HG02763 (cell line): ENCODE data around the gene SPARCL1.
"Not testable (repeated sequence)": the region's sequence is repeated elsewhere in the genome, so short reads cannot be mapped to it uniquely, and the experiment has no call there.

Experiments used
- ATAC-seq: cut with Tn5 transposase; IDR thresholded peaks from one replicate; pipeline ENCODE4 v1.9.1; 2021; ENCODE audit warnings: mild to moderate bottlenecking, moderate library complexity; ENCODE audit not compliant: unreplicated experiment

The SPARCL1 gene

GRCh38 chr4:87451537-87451936 is 77.6 kb downstream of the SPARCL1 start:
- no peak for ATAC-seq

- not testable (repeated sequence) for ATAC-seq
Measured at GRCh38 chr4:87446375-87446774, 82.8 kb downstream of the SPARCL1 start.

- no peak for ATAC-seq
Measured at GRCh38 chr4:87445964-87446363, 83.2 kb downstream of the SPARCL1 start.

GRCh38 chr4:87444741-87445140 is 84.4 kb downstream of the SPARCL1 start:
- no peak for ATAC-seq

GRCh38 chr4:87442889-87443288 is 86.3 kb downstream of the SPARCL1 start:
- no peak for ATAC-seq

- ATAC-seq = no peak
Measured at GRCh38 chr4:87433342-87433741, 95.8 kb downstream of the SPARCL1 start.

- no peak for ATAC-seq
Measured at GRCh38 chr4:87430038-87430437, 99.1 kb downstream of the SPARCL1 start.

- no peak for ATAC-seq
Measured at GRCh38 chr4:87428979-87429378, 100.2 kb downstream of the SPARCL1 start.

GRCh38 chr4:87427518-87427868 is 101.7 kb downstream of the SPARCL1 start:
- no peak for ATAC-seq

GRCh38 chr4:87426865-87427517 is 102.2 kb downstream of the SPARCL1 start:
- no peak for ATAC-seq

GRCh38 chr4:87425711-87426110 is 103.5 kb downstream of the SPARCL1 start:
- ATAC-seq = no peak

GRCh38 chr4:87424099-87424543 is 105.1 kb downstream of the SPARCL1 start:
- not testable (repeated sequence) for ATAC-seq
